Loucy (cell line): ENCODE measurements around the gene CCDC17.
"Not testable (repeated sequence)": the region's sequence is repeated elsewhere in the genome, so short reads cannot be mapped to it uniquely, and the experiment has no call there.

ENCODE experiments used
- CTCF ChIP-seq: fragments of 200-600 bp; sonication (generic); conservative IDR thresholded peaks from 2 replicates; pipeline ENCODE4 v1.5.1; 2014; ENCODE audit warnings: mild to moderate bottlenecking, antibody characterized with exemption, low read length
- EZH2phosphoT487 ChIP-seq: fragments of 200-600 bp; IDR thresholded peaks from 2 replicates; pipeline ENCODE4 v1.6.1; 2018; ENCODE audit warnings: antibody characterized with exemption, mild to moderate bottlenecking, moderate library complexity, borderline replicate concordance

GRCh38 chr1:45596765-45597164, 27.1 kb downstream of the CCDC17 start:
- TF ChIP-seq CTCF, EZH2phosphoT487: not testable (repeated sequence)
